D721Med (cell line): Measurements from ENCODE around the gene RSAD1.
A peak's percentile ranks its signal among the peaks of the same experiment; 100 is the strongest.
"Not testable (repeated sequence)": the region's sequence is repeated elsewhere in the genome, so short reads cannot be mapped to it uniquely, and the experiment has no call there.

Experiments used
- DNase-seq: peaks from one replicate; pipeline ENCODE4 v3.0.0; 2011; ENCODE audit warnings: low spot score; ENCODE audit not compliant: insufficient read length
- FAIRE-seq: peaks from 2 replicates; lab custom pipeline; 2011; peaks lifted over from hg19 to GRCh38; lab: Jason Lieb, UNC
- TF ChIP-seq, protein P1 (sequence below): IDR thresholded peaks from 2 replicates; pipeline ENCODE4 v1.5.1; 2012; ENCODE audit warnings: mild to moderate bottlenecking, control low read depth; ENCODE audit not compliant: insufficient read depth; ENCODE audit errors: missing control alignments

RSAD1 gene

GRCh38 chr17:50474523-50474922 is 4.1 kb upstream of the RSAD1 start:
- DNase-seq: no peak
- FAIRE-seq: no peak
- TF ChIP-seq, protein P1, sequence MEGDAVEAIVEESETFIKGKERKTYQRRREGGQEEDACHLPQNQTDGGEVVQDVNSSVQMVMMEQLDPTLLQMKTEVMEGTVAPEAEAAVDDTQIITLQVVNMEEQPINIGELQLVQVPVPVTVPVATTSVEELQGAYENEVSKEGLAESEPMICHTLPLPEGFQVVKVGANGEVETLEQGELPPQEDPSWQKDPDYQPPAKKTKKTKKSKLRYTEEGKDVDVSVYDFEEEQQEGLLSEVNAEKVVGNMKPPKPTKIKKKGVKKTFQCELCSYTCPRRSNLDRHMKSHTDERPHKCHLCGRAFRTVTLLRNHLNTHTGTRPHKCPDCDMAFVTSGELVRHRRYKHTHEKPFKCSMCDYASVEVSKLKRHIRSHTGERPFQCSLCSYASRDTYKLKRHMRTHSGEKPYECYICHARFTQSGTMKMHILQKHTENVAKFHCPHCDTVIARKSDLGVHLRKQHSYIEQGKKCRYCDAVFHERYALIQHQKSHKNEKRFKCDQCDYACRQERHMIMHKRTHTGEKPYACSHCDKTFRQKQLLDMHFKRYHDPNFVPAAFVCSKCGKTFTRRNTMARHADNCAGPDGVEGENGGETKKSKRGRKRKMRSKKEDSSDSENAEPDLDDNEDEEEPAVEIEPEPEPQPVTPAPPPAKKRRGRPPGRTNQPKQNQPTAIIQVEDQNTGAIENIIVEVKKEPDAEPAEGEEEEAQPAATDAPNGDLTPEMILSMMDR: no peak

DNA sequence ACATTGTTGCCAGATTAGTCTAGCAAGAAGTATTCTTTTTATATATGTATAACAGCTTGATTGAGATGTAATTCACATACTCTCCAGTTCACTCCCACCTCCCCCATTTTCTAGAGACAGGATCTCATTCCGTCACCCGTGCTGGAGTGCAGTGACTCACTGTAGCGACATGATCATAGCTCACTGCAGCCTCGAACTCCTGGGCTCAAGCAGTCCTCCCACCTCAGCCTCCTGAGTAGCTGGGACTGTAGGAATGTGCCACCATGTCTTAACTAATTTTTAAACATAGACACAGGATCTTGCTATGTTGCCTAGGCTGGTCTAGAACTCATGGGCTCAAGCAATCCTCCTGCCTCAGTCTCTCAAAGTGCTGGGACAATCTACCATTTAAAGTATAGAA is 3.3 kb upstream of the RSAD1 start:
- DNase-seq (no peak), FAIRE-seq (no peak)
- TF ChIP-seq, protein P1: no peak

- FAIRE-seq, DNase-seq: not testable (repeated sequence)
Measured at GRCh38 chr17:50475775-50476544, 2.7 kb upstream of the RSAD1 start.

DNA sequence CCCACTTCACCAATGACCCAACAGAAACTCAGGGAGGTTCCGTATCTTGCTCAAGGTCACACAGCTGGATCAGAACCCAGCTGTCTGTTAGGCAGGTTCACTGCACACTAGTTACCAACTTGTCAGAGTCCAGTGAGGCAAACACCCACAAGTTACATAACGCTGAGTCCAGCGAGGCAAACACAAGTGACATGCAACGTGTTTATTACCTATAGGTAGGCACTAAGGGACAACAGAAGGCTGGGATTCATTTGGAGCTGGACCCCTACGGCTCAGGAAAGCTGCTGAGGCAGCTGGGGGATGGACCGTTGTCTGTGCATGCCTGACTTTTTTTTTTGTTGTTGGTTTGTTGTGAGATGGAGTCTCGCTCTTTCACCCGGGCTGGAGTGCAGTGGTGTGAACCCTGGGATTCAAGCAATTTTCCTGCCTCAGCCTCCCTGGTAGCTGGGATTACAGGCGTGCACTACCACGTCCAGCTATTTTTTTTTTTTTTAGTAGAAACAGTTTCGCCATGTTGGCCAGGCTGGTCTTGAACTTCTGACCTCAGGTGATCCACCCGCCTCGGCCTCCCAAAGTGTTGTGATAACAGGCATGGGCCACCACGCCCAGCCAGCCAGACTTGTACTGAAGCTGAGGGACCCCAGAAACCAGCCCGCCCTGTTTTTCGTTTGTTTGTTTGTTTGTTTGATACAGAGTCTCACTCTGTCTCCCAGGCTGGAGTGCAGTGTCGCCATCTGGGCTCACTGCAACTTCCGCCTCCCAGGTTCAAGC is 1.9 kb upstream of the RSAD1 start:
- TF ChIP-seq, protein P1: no peak
- DNase-seq (no peak), FAIRE-seq (no peak)

- DNase-seq (no peak), FAIRE-seq (no peak)
- TF ChIP-seq, protein P1: no peak
Measured at GRCh38 chr17:50477976-50478375, 684 bp upstream of the RSAD1 start.

DNA sequence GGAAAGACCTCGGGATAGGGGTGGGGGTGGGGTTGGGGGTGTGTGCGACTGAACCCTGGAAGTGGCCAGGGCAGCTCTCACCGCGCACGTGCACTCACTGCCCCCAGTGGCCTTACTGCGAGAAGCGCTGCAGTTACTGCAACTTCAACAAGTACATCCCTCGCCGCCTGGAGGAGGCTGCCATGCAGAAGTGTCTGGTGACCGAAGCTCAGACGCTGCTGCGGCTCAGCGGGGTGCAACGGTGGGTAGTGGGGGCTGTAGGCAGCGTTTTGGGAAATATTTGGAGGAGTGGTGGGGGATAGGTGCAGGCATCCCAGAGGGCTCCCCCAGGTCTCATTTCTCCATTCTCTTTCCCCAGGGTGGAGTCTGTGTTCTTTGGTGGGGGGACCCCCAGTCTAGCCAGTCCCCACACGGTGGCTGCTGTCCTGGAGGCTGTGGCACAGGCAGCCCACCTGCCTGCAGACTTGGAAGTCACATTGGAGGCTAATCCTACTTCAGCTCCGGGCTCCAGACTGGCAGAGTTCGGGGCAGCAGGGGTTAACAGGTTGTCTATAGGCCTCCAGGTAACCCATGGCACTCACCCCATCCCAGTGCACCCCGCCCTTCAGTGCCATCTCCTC is 972 bp downstream of the RSAD1 start:
- peak; percentile 43 for DNase-seq
- TF ChIP-seq, protein P1: peak; percentile 55
- FAIRE-seq: no peak

- no peak for FAIRE-seq
- DNase-seq: no peak
- TF ChIP-seq, protein P1: no peak
Measured at GRCh38 chr17:50480142-50480764, 1.6 kb downstream of the RSAD1 start.
